Non-pigmented ciliary epithelial cell (primary cell): ENCODE measurements around the gene EARS2.

Experiments
- DNase-seq: peaks from one replicate; pipeline ENCODE4 v3.0.0-alpha.2; 2010; ENCODE audit warnings: low read depth

Gene EARS2

GRCh38 chr16:23480257-23480656, 76.9 kb downstream of the EARS2 start:
- no peak for DNase-seq

DNA sequence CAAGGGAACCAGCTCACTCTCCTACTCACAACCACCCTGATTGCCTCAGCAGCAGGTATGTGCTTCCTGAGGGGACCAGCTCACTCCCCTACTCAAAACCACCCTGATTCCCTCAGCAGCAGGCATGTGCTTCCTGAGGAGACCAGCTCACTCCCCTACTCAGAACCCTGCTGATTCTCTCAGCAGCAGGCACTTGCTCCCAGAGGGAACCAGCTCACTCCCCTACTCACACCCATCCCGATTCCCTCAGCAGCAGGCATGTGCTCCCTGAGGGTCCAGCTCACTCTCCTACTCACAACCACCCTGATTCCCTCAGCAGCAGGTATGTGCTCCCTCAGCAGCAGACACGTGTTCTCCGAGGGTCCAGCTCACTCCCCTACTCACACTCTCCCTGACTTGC, 78.0 kb downstream of the EARS2 start:
- DNase-seq: no peak

GRCh38 chr16:23478566-23478965, 78.6 kb downstream of the EARS2 start:
- DNase-seq: no peak

- DNase-seq: no peak
Measured at GRCh38 chr16:23476289-23476688, 80.9 kb downstream of the EARS2 start.
